Measurements from ENCODE around the gene GAMT. TPM values are rescaled to one million over a fixed set of nuclear protein-coding genes. Genes with fewer than 3 reads are reported as not detected.

The GAMT gene
- total RNA-seq, 1 donor from 2014 or later = 214 TPM

GRCh38 chr19:1387684-1388636 lies 13.4 kb downstream of the GAMT start:
- DNase-seq (ENCODE audit: low spot score) (no peak), ATAC-seq (no peak)

- DNase-seq (ENCODE audit: low spot score) = no peak
Measured at GRCh38 chr19:1386945-1387683, 14.2 kb downstream of the GAMT start.

DNA sequence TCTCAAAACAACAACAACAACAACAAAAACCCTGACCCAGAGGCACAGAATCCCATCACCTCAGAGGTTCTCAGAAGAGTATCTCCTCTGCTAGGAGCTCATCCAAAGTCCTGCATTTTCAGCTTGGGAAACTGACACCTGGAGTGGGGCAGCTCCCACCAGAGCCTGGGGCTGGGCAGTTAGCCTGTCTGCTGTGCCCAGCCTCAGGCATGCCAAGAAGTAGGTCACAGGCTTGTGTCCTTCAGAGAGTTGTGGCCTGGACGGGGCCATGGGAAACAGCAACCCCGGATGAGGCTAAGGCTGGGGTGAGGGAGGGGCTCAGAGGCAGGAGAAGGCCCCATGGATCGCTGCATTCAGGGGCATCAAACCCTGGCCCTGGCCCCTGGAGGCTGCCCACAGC lies 15.5 kb downstream of the GAMT start:
- no peak for ATAC-seq
- DNase-seq (ENCODE audit: low spot score) = no peak

More at GRCh38 chr19:1386945-1387683, 14.2 kb downstream of the GAMT start:
- ATAC-seq = no peak

DNA sequence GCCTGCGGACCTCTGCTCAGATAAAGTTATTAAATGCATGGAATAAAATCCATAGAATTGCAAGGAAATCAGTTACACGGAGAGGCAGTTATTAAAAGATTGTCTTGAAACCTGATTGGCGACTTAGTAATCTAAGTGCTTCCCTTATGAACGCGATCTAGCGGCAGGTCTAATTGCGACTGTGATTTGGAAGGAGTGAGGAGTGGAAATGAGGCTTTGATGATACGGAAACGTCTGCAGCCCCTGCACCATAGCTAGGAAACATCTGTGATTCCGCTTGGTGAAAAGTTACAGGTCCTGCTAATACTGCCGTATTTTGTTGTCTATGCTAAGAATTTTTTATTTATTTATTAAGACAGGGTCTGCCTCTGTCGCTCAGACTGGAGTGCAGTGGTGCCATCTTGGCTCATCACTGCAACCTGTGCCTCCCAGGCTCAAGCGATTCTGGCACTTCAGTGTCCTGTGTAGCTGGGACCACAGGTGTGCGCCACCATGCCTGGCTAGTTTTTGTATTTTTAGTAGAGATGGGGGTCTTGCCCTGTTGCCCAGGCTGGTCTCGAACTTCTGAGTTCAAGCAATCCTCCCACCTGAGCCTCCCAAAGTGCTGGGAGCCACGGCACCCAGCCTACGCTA lies 16.7 kb downstream of the GAMT start:
- DNase-seq (ENCODE audit: low spot score) (no peak), ATAC-seq (no peak)

DNA sequence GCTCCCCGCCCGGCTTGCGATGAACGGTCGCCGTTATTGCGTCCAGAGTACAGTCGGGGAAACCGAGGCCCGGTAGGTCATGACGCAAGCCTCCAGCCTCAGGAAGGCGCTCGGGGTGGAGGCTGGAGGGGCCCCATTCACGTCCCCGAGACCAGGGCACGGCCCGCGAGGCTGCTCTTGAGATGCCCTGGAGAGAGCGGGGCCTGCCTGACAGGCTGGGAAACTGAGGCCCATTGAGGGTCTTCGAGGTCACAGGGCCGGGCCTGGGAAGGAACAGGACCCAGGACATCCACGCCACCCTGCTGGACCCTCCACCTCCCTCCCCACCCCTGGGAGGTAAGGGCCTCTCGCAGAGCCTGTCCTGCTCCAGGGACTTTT lies 17.3 kb downstream of the GAMT start:
- ATAC-seq (peak; percentile 2), DNase-seq (ENCODE audit: low spot score) (no peak)

GRCh38 chr19:1383312-1384084 lies 17.8 kb downstream of the GAMT start, which contains the start of gene NDUFS7:
NDUFS7 (plus strand) TSS chr19:1383907; CDS start chr19:1383927, 20 bp downstream.
- DNase-seq (ENCODE audit: low spot score) (peak; percentile 93), ATAC-seq (peak; percentile 85)

DNA sequence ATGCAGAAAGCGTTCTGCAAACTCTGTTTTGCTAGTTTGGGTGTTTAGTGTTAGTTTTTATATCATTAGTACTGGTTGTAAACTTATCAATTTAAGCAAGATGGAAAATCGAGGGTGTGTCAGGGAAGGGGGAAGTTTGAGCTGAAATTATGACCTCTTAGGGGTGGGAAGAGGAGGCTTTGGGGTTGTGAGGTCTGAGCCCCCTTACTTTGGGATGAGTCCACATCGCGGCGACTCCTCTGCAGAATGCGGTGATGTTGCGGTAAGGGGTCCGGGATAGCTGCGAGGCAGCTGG lies 18.4 kb downstream of the GAMT start:
- ATAC-seq = no peak
- DNase-seq (ENCODE audit: low spot score) = no peak

DNA sequence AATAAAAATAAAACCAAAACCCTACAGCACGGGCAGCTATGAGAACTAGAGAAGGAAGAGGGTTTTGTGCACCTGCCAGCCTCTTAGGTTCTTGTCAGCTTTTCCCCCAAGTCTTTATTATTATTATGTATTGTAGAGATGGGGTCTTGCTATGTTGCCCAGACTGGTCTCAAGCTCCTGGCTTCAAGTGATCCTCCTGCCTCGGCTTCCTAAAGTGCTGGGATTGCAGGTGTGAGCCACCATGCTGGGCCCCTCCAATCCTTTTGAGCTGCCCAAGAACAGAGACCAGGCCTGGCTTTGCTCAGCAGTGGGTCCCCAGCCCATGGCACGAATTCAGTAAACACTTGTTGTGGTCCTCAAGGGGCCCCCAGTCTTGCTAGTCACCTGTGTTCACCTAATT lies 19.1 kb downstream of the GAMT start:
- ATAC-seq = no peak
- DNase-seq (ENCODE audit: low spot score) = no peak

DNA sequence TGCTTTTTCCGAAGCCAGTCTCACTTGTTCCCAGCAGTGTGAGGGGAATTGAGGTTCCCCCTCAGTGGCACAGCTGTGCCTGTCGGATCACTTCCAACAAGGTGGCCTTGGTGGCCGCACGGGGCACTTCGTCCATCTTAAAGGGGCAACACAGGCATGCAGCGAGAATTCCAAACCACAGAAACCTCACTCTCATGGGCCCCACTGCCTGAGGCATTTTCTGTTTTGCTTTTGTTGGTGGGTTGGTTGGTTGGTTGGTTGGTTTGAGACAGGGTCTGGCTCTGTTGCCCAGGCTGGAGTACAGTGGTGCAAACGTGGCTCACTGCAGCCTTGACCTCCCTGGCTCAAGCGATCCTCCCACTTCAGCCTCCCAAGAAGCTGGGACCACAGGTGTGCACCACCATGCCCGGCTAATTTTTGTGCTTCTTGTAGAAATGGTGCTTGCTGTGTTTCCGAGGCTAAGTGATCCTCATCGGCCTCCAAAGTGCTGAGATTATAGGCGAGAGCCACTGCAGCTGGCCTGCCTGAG lies 21.3 kb downstream of the GAMT start:
- no peak for ATAC-seq
- DNase-seq (ENCODE audit: low spot score) = no peak

DNA sequence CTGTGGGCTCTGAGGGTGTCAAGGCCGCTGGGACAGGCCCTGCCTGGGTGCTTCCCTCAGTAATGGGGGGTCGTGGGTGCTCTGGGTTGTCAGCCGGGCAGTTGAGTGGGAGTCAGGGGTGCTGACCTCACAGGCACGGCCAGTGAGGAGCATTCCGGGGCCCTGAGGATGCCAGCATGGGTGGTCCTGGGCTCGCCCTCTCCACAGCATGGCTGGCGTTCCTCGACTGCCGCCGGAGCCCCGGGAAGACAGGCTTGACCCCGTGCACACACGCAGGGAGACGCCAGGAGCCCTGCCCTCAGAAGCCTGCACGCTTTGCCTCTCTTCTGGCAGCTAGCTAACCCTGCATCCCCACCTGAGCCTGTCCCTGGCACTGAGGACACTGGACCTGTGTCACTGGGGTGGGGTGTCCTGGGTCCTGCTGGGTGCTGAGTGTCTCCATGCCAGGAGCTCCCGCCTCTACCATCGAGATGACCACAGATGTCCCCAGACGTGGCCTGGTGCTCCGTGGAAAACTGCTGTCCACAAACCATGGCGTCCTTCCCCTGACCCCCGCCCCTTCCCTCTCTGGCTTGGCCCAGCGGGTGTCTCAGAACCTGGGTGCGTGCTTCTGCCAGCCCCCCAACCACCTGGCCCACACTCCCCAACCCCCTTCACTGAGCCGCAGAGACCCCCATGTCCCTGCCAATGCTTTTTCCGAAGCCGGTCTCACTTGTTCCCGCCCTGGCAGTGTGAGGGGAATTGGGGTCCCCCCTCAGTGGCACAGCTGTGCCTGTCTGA lies 22.0 kb downstream of the GAMT start:
- DNase-seq (ENCODE audit: low spot score) (no peak), ATAC-seq (no peak)

DNA sequence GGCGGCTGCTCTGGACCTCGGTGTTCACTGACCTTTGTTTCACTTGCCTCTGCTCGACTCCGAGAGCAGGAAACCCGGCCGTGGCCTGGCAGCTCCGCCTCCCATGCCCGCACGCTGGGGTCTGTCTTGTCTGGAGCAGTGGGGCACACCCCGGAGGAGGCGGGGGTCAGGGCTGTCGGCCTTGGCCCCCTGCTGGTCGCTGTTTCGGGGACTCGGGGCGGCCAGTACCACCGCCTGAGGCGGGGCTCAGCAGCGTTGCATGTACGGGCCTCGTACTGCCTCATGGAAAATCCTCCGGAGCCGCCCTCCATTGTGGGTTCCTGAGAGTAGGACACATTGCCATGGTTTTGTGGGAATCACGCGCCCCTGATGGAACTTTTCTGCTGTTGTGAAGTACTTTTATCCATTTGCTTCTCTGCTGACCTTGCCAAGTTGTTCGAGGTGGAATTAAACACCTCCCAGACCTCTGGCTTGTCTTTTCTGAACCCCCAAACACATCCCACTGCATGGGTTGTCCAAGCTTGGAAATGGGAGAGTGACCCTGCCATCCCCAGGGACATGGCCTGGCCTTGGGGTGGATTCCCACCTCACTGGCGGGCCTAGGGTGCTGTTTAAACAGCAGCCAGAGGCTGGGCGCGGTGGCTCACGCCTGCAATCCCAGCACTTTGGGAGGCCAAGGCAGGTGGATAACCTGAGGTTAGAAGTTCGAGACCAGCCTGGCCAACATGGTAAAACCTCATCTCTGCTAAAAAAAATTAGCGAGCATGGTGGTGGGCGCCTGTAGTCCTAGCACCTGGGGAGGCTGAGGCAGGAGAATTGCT lies 23.2 kb downstream of the GAMT start:
- DNase-seq (ENCODE audit: low spot score) (no peak), ATAC-seq (no peak)

GRCh38 chr19:1377176-1377964 lies 24.0 kb downstream of the GAMT start:
- ATAC-seq (no peak), DNase-seq (ENCODE audit: low spot score) (no peak)

- DNase-seq (ENCODE audit: low spot score) = no peak
- no peak for ATAC-seq
Measured at GRCh38 chr19:1376415-1376805, 24.9 kb downstream of the GAMT start.

DNA sequence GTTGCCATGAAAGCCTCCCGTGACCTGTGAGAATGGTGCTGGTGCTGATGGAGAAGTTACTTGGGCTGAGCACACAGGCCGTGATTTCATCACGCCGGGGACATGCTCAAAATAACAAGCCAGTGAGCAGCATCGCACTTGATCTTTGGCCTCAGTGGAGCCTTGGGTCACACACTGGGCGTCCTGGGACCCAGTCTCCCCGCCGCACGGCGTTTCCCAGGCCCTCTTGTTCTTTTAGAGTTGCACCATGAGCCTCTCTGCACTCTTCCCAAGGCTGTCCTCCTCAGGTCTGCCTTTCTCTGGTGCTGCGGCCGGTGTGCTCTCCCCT lies 27.1 kb downstream of the GAMT start:
- ATAC-seq = peak; percentile 49
- DNase-seq (ENCODE audit: low spot score) = no peak

DNA sequence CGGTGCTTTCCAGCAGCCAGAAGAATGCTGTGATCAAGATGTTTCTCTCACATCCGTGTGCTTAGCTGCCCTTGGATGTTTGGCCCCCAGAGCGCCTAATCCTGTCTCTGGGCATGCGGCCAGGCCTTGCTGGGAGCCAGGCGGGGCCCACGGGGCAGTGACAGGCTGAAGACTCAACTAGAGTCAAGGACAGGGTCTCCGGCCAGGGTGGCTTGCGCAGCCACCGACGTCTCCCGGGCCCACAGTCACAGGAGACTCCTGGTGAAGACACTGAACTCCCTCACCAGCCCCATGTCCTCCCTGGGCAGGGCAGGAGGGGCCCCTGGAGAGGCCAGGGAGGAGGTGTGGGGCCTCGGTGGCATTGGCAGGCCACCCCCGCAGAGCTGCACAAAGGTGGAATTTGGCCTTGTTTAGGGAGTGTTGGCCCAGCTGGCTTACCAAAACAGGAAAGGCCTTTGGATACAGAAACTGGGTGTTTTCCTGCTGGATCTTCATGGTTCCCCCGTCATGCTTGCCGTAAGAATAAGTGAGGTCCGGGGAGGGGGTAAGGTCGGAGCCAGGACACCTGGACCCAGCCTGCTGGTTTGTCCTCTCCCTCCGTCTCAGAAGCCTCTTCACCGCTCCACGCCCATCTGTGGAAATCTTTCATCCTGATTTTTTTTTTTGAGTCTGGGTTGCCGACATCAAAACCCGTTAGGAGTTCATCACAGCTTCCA lies 27.6 kb downstream of the GAMT start:
- peak; percentile 88 for DNase-seq (ENCODE audit: low spot score)
- peak; percentile 81 for ATAC-seq

- ATAC-seq (no peak), DNase-seq (ENCODE audit: low spot score) (no peak)
Measured at GRCh38 chr19:1373042-1373533, 28.3 kb downstream of the GAMT start.

DNA sequence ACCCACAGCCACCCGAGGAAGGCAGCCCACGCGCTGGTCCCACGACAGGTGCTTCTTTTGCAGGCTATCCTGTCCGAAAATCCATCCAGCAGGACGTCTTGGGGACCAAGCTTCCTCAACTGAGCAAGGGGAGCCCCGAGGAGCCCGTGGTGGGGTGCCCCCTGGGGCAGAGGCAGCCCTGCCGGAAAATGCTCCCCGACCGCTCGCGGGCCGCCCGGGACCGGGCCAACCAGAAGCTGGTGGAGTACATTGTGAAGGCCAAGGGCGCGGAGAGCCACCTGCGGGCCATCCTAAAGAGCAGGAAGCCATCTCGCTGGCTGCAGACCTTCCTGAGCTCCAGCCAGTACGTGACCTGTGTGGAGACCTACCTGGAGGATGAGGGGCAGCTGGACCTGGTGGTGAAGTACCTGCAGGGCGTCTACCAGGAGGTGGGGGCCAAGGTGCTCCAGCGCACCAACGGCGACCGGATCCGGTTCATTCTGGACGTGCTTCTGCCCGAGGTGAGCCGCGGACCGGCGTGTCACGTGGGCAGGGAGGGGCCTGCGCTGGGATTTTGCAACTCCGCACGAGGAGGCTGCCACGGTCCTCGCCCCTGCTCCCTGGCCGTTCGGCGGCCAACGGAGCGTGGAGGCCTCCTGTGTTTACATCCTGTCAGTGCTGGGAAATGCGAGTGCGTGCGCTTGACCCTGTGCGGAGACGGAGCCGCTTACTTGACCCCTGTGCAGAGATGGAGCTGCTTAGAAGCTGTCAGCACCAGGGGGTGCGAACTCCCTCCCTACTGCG lies 30.6 kb downstream of the GAMT start:
- DNase-seq (ENCODE audit: low spot score) (no peak), ATAC-seq (peak; percentile 3)
